HepG2 (cell line): Measurements from ENCODE around the gene TBC1D21.

Experiments
- ATF7 ChIP-seq, 2 experiments: fragments of 450-650 bp in 1 of 2; sonication (generic) in 1 of 2; formaldehyde crosslinking in 1 of 2; IDR thresholded peaks; 2 replicates each; pipeline versions ENCODE4 v1.4.0 to v1.6.1; 2016 to 2020; ENCODE audit warnings: antibody characterized with exemption in 1 of 2, mild to moderate bottlenecking in 1 of 2, missing genetic modification reagents in 1 of 2
- EZH2 ChIP-seq: conservative IDR thresholded peaks from 2 replicates; pipeline ENCODE4 v1.6.1; 2012; ENCODE audit warnings: mild to moderate bottlenecking, low read depth, low read length, moderate library complexity
- IRX3 ChIP-seq: sonication (generic); formaldehyde crosslinking; IDR thresholded peaks from 2 replicates; pipeline ENCODE4 v1.8.1; 2023; ENCODE audit warnings: mild to moderate bottlenecking, low read depth, missing genetic modification reagents, borderline replicate concordance
- SYNCRIP ChIP-seq: fragments of 200-400 bp; formaldehyde crosslinking; IDR thresholded peaks from 2 replicates; pipeline ENCODE4 v1.6.1; 2018; ENCODE audit warnings: mild to moderate bottlenecking, low read depth, low read length; ENCODE audit not compliant: insufficient read depth
- TF ChIP-seq, protein P1 (sequence below): sonication (generic); formaldehyde crosslinking; IDR thresholded peaks from 2 replicates; pipeline ENCODE4 v1.5.0; 2020; ENCODE audit warnings: mild to moderate bottlenecking, missing genetic modification reagents, moderate library complexity
- TF ChIP-seq, protein P2 (sequence below): IDR thresholded peaks from 2 replicates; pipeline ENCODE4 v1.6.1; 2016

DNA sequence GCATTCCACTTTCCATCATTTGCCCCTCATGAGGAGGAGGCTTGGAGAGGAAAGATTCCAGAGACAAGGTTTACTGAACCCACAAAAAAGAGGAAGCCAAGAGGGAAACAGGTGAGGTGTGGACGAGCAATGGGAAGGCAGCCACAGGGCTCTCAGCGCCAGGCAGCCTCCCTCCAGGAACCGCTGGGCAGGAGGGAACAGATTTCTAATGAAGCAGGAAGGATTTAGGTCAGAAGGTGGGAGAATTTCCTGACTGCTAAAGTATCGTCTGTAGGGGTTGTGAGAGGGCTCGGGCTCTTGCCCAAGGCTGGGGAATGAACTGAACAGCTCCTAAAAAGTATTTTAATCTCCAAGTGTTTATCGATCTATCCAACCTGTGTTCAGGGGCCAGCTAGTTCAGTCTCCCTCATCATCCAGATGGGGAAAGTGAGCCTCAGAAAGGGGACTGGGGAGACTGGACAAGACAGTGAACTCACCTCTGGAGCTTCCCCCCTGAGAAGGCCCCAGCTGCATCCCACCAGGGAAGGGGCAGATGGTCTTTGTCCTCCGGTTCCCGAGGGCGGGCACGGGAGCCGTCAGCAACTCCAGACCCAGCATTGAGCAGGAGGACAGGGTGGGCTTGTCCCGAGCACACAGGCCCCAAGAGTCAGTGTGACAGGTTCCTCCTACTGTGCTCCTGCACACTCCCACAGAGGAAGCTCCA lies 63.4 kb downstream of the TBC1D21 start:
- TF ChIP-seq, protein P1, sequence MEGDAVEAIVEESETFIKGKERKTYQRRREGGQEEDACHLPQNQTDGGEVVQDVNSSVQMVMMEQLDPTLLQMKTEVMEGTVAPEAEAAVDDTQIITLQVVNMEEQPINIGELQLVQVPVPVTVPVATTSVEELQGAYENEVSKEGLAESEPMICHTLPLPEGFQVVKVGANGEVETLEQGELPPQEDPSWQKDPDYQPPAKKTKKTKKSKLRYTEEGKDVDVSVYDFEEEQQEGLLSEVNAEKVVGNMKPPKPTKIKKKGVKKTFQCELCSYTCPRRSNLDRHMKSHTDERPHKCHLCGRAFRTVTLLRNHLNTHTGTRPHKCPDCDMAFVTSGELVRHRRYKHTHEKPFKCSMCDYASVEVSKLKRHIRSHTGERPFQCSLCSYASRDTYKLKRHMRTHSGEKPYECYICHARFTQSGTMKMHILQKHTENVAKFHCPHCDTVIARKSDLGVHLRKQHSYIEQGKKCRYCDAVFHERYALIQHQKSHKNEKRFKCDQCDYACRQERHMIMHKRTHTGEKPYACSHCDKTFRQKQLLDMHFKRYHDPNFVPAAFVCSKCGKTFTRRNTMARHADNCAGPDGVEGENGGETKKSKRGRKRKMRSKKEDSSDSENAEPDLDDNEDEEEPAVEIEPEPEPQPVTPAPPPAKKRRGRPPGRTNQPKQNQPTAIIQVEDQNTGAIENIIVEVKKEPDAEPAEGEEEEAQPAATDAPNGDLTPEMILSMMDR (CRISPR knock-in tag) = no peak
- TF ChIP-seq ATF7 (IDR thresholded peaks at IDR 0.05) = no peak
- no peak for TF ChIP-seq ATF7 (CRISPR knock-in tag; IDR thresholded peaks at IDR 0.05)
- no peak for TF ChIP-seq IRX3 (CRISPR knock-in tag)
- TF ChIP-seq, protein P2, sequence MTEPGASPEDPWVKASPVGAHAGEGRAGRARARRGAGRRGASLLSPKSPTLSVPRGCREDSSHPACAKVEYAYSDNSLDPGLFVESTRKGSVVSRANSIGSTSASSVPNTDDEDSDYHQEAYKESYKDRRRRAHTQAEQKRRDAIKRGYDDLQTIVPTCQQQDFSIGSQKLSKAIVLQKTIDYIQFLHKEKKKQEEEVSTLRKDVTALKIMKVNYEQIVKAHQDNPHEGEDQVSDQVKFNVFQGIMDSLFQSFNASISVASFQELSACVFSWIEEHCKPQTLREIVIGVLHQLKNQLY (CRISPR knock-in tag) = no peak
- TF ChIP-seq SYNCRIP = no peak
- TF ChIP-seq EZH2 = no peak
